CD4-positive, alpha-beta memory T cell (primary cell): ENCODE data around the gene CACNA1A. TPM values are rescaled to one million over a fixed set of nuclear protein-coding genes. Genes with fewer than 3 reads are reported as not detected.

ENCODE experiments used
- CTCF ChIA-PET: fragments of 350-600 bp; sonication (Branson Sonifier 250); formaldehyde crosslinking; loops from one replicate; lab custom pipeline; 2021; ENCODE audit warnings: inconsistent platforms; ENCODE audit not compliant: partially characterized antibody; lab: Charles Lee
- POLR2A ChIA-PET: fragments of 350-600 bp; sonication (Branson Sonifier 250); formaldehyde crosslinking; loops from one replicate; lab custom pipeline; 2021; ENCODE audit not compliant: partially characterized antibody; lab: Charles Lee
- DNase-seq, 5 donors: peaks; one replicate each; pipeline versions ENCODE4 v3.0.0 to v3.0.0-alpha.2; 2020 to 2022; ENCODE audit warnings: mixed read lengths in 1 of 5
- H3K27ac ChIP-seq: one replicate; pipeline ENCODE4 v1.7.0; 2013; ENCODE audit warnings: low read depth, low read length
- H3K27me3 ChIP-seq: 2 replicates; pipeline ENCODE4 v1.7.0; 2013; ENCODE audit warnings: mild to moderate bottlenecking, low read length, moderate library complexity; ENCODE audit not compliant: insufficient read depth
- H3K36me3 ChIP-seq: 2 replicates; pipeline ENCODE4 v1.7.0; 2013; ENCODE audit warnings: mild to moderate bottlenecking, low read length, moderate library complexity; ENCODE audit not compliant: insufficient read depth
- H3K4me1 ChIP-seq: 2 replicates; pipeline ENCODE4 v1.7.0; 2013; ENCODE audit warnings: mild to moderate bottlenecking, low read length, moderate library complexity; ENCODE audit not compliant: insufficient read depth
- H3K4me3 ChIP-seq, 2 donors: one replicate each; pipeline ENCODE4 v1.7.0; 2013; ENCODE audit warnings: low read length in 2 of 2, mild to moderate bottlenecking in 1 of 2
- H3K9me3 ChIP-seq, 2 donors: one replicate each; pipeline ENCODE4 v1.7.0; 2013; ENCODE audit warnings: low read length in 2 of 2, control low read depth in 1 of 2; ENCODE audit not compliant: control insufficient read depth in 1 of 2
- H3K27ac Mint-ChIP-seq, 7 donors: one replicate each; pipeline ENCODE4 v1.8.0; 2020 to 2021; ENCODE audit warnings: mixed read lengths in 7 of 7, mild to moderate bottlenecking in 6 of 7, inconsistent platforms in 3 of 7, moderate library complexity in 3 of 7
- H3K27me3 Mint-ChIP-seq, 2 donors: one replicate each; pipeline ENCODE4 v1.8.0; 2020 to 2021; ENCODE audit warnings: mixed read lengths in 2 of 2
- H3K36me3 Mint-ChIP-seq, 2 donors: one replicate each; pipeline ENCODE4 v1.8.0; 2020 to 2021; ENCODE audit warnings: mixed read lengths in 2 of 2, inconsistent platforms in 1 of 2, mild to moderate bottlenecking in 1 of 2
- H3K4me1 Mint-ChIP-seq, 4 donors: one replicate each; pipeline ENCODE4 v1.8.0; 2020 to 2021; ENCODE audit warnings: mixed read lengths in 4 of 4, mild to moderate bottlenecking in 1 of 4
- H3K4me3 Mint-ChIP-seq, 8 donors: one replicate each; pipeline ENCODE4 v1.8.0; 2020 to 2021; ENCODE audit warnings: mixed read lengths in 8 of 8, mild to moderate bottlenecking in 7 of 8, moderate library complexity in 6 of 8, inconsistent platforms in 3 of 8
- H3K9me3 Mint-ChIP-seq, 8 donors: one replicate each; pipeline ENCODE4 v1.8.0; 2020 to 2021; ENCODE audit warnings: mixed read lengths in 8 of 8, mild to moderate bottlenecking in 5 of 8, inconsistent platforms in 3 of 8, moderate library complexity in 1 of 8
- intact Hi-C: fragments of 100-400 bp; cut with micrococcal nuclease; formaldehyde crosslinking; loops from one replicate; pipeline ENCODE4 v1.15.1; 2023
- polyA plus RNA-seq, 2 donors: library from polyadenylated mRNA; unstranded; fragments of 300-500 nt; fragmentation: Illumina TruSeq; gene quantifications; one replicate each; pipeline ENCODE4 v1.2.3, GENCODE V29; 2021
- total RNA-seq, 2 experiments: library from RNA; stranded (reverse); gene quantifications; one replicate each; pipeline ENCODE4 v1.2.3, GENCODE V29; 2021

CACNA1A gene
- total and polyA plus RNA-seq, 4 experiments from 2014 or later, result 0.19 to 0.35 (median 0.26) TPM

DNA sequence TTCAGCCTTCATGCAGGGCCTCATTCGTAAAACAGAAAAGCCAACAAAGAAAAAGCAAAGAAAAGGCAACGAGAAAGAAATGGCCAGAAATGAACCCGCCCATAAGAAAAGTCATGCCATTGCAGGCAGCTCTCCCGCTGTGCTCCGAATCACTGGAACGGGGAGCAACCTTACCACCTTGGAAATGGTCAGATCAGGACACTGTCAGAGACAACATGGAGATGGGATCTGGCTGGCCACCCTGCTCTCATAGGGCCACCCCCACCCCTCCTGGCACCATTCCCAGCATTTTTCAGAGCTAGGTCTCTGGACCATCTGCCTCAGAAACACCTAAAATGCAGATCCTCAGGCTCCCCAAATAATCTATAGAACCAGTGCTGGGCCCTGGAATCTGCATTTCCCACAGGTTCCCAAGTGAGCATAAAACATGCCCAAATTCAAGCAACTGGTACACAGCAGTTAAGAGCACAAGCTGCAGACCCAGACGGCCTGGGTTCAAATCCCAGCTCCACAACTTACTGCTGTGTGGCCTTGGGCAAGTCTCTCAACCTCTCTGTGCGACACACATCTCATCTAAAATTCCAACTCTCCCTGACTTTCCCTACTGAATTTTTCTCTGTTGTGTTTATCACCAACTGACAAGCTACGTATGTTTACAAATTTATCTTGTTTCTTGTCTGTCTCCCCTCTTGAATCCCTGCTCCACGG lies 204.5 kb downstream of the CACNA1A start:
- no peaks in the 10 kb centered on the region for H3K9me3 ChIP-seq
- H3K4me1 ChIP-seq, result no peaks in the 10 kb centered on the region
- Mint-ChIP-seq H3K27ac (peak overlapping the region in 1 of 7 donors; percentile 7), H3K9me3 (peaks cover 0 to 4% (median 0%) of the 10 kb centered on the region in 8 donors), H3K4me1 (peaks cover 4 to 8% (median 5%) of the 10 kb centered on the region in 4 donors), H3K4me3 (no peak overlapping the region), H3K36me3 (no peaks in the 10 kb centered on the region), H3K27me3 (peaks cover 40 to 45% of the 10 kb centered on the region in 2 donors)
- no peaks in the 10 kb centered on the region for H3K27me3 ChIP-seq
- ChIA-PET CTCF (interaction anchor here (1.0 kb wide), 1 partner anchor 23 kb away, joined by 3 read pairs; no protein-coding TSS in a partner anchor), POLR2A (no interaction called here)
- H3K27ac ChIP-seq, result no peak overlapping the region
- H3K36me3 ChIP-seq, result no peaks in the 10 kb centered on the region
- DNase-seq, result no peak
- intact Hi-C loops, result no loop called here
- H3K4me3 ChIP-seq, result no peak overlapping the region

GRCh38 chr19:13300421-13301030 lies 205.8 kb downstream of the CACNA1A start:
- CTCF ChIA-PET, result no interaction called here
- Mint-ChIP-seq H3K27me3 (peaks cover 37 to 41% of the 10 kb centered on the region in 2 donors), H3K36me3 (no peaks in the 10 kb centered on the region), H3K9me3 (peaks cover 0 to 4% (median 0%) of the 10 kb centered on the region in 8 donors), H3K4me1 (peaks cover 4 to 8% (median 5%) of the 10 kb centered on the region in 4 donors), H3K27ac (no peak overlapping the region), H3K4me3 (peak overlapping the region in 1 of 8 donors; percentile 38)
- Histone ChIP-seq H3K4me1 (no peaks in the 10 kb centered on the region), H3K27me3 (no peaks in the 10 kb centered on the region), H3K9me3 (no peaks in the 10 kb centered on the region), H3K4me3 (no peak overlapping the region), H3K27ac (no peak overlapping the region), H3K36me3 (no peaks in the 10 kb centered on the region)
- intact Hi-C loops, result no loop called here
- DNase-seq, result no peak
- POLR2A ChIA-PET, result no interaction called here

DNA sequence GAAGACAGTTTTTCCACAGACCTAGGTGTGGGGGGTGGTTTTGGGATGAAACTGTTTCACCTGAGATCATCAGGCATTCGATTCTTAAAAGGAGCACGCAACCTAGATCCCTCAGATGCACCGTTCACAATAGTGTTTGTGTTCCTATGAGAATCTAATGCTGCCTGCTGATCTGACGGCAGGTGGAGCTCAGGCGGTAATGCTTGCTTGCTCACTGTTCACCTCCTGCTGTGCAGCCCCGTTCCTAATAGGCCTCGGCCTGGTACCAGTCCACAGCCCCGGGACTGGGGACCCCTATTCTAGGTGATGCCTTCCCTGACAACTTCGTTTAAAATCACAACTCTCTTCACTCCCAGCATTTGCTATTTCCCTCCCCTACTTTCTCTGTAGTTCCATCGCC lies 206.4 kb downstream of the CACNA1A start:
- POLR2A ChIA-PET, result no interaction called here

GRCh38 chr19:13298565-13299481 lies 207.5 kb downstream of the CACNA1A start:
- no peaks in the 10 kb centered on the region for H3K27me3 ChIP-seq
- Mint-ChIP-seq H3K27ac (no peak overlapping the region), H3K4me1 (peaks cover 0 to 8% (median 5%) of the 10 kb centered on the region in 4 donors), H3K36me3 (no peaks in the 10 kb centered on the region), H3K27me3 (peaks cover 35 to 37% of the 10 kb centered on the region in 2 donors), H3K9me3 (peaks cover 0 to 4% (median 0%) of the 10 kb centered on the region in 8 donors), H3K4me3 (peak overlapping the region in 4 of 8 donors; percentile 1 to 52 (median 30))
- DNase-seq, result no peak
- no peak overlapping the region for H3K4me3 ChIP-seq
- ChIA-PET POLR2A (no interaction called here), CTCF (no interaction called here)
- H3K4me1 ChIP-seq, result no peaks in the 10 kb centered on the region
- intact Hi-C loops, result no loop called here
- no peaks in the 10 kb centered on the region for H3K36me3 ChIP-seq
- no peaks in the 10 kb centered on the region for H3K9me3 ChIP-seq
- H3K27ac ChIP-seq, result no peak overlapping the region

More for the DNA sequence above, 206.4 kb downstream of the CACNA1A start:
- peaks cover 35 to 40% of the 10 kb centered on the region in 2 donors for H3K27me3 Mint-ChIP-seq
- no peak overlapping the region for H3K27ac ChIP-seq
- peaks cover 3 to 8% (median 5%) of the 10 kb centered on the region in 4 donors for H3K4me1 Mint-ChIP-seq
- H3K4me3 ChIP-seq, result no peak overlapping the region
- CTCF ChIA-PET, result no interaction called here
- intact Hi-C loops, result no loop called here
- no peaks in the 10 kb centered on the region for H3K27me3 ChIP-seq
- H3K36me3 Mint-ChIP-seq, result no peaks in the 10 kb centered on the region
- no peak overlapping the region for H3K27ac Mint-ChIP-seq
- DNase-seq, result no peak
- peak overlapping the region in 1 of 8 donors; percentile 37 for H3K4me3 Mint-ChIP-seq
- no peaks in the 10 kb centered on the region for H3K9me3 ChIP-seq
- no peaks in the 10 kb centered on the region for H3K4me1 ChIP-seq
- H3K9me3 Mint-ChIP-seq, result peaks cover 0 to 4% (median 0%) of the 10 kb centered on the region in 8 donors
- no peaks in the 10 kb centered on the region for H3K36me3 ChIP-seq

GRCh38 chr19:13297023-13297422 lies 209.3 kb downstream of the CACNA1A start:
- no peak overlapping the region for H3K27ac Mint-ChIP-seq
- no peaks in the 10 kb centered on the region for H3K4me1 ChIP-seq
- ChIA-PET CTCF (no interaction called here), POLR2A (no interaction called here)
- H3K27me3 Mint-ChIP-seq, result peaks cover 22 to 29% of the 10 kb centered on the region in 2 donors
- no peak for DNase-seq
- no peak overlapping the region for H3K4me3 ChIP-seq
- H3K9me3 ChIP-seq, result no peaks in the 10 kb centered on the region
- no peaks in the 10 kb centered on the region for H3K36me3 Mint-ChIP-seq
- peaks cover 0 to 4% (median 0%) of the 10 kb centered on the region in 8 donors for H3K9me3 Mint-ChIP-seq
- peaks cover 0 to 8% (median 5%) of the 10 kb centered on the region in 4 donors for H3K4me1 Mint-ChIP-seq
- no peak overlapping the region for H3K4me3 Mint-ChIP-seq
- H3K36me3 ChIP-seq, result no peaks in the 10 kb centered on the region
- H3K27ac ChIP-seq, result no peak overlapping the region
- H3K27me3 ChIP-seq, result no peaks in the 10 kb centered on the region
- intact Hi-C loops, result no loop called here

GRCh38 chr19:13294812-13295567 lies 211.3 kb downstream of the CACNA1A start:
- no peak for DNase-seq
- H3K36me3 Mint-ChIP-seq, result no peaks in the 10 kb centered on the region
- CTCF ChIA-PET, result no interaction called here

More at GRCh38 chr19:13294812-13295567, 211.3 kb downstream of the CACNA1A start:
- H3K27me3 Mint-ChIP-seq, result peaks cover 10 to 13% of the 10 kb centered on the region in 2 donors
- Histone ChIP-seq H3K4me1 (no peaks in the 10 kb centered on the region), H3K27me3 (no peaks in the 10 kb centered on the region), H3K4me3 (no peak overlapping the region), H3K27ac (no peak overlapping the region), H3K9me3 (no peaks in the 10 kb centered on the region), H3K36me3 (no peaks in the 10 kb centered on the region)
- no peak overlapping the region for H3K4me3 Mint-ChIP-seq
- H3K27ac Mint-ChIP-seq, result no peak overlapping the region
- intact Hi-C loops, result no loop called here
- peaks cover 0 to 8% (median 5%) of the 10 kb centered on the region in 4 donors for H3K4me1 Mint-ChIP-seq
- POLR2A ChIA-PET, result no interaction called here
- no peaks in the 10 kb centered on the region for H3K9me3 Mint-ChIP-seq
